GM12878 (cell line): ENCODE measurements around the gene GPSM1. TPM values are rescaled to one million over a fixed set of nuclear protein-coding genes. Genes with fewer than 3 reads are reported as not detected.

Experiments
- ATAC-seq: fragments of 200-7000 bp; cut with Tn5 transposase; 3 replicates; pipeline ENCODE4 v1.9.1; 2020; ENCODE audit warnings: mild to moderate bottlenecking, moderate library complexity
- BruUV-seq: library from RNA; stranded (reverse); fragments of 400-500 nt; replicated peaks from 2 replicates; lab custom pipeline; 2021; lab: Mats Ljungman, UMichigan
- CTCF ChIA-PET: fragments of 300-600 bp; sonication (Branson Sonifier 250); formaldehyde crosslinking; extraction: SDS; loops from one replicate; lab custom pipeline; 2021; ENCODE audit warnings: inconsistent platforms; lab: Yijun Ruan, JAX
- POLR2A ChIA-PET: fragments of 350-600 bp; formaldehyde crosslinking; extraction: SDS; loops from one replicate; lab custom pipeline; 2021; ENCODE audit warnings: inconsistent platforms; lab: Charles Lee
- RAD21 ChIA-PET: fragments of 300-600 bp; sonication (Branson Sonifier 250); formaldehyde crosslinking; loops from one replicate; lab custom pipeline; 2023; ENCODE audit warnings: antibody characterized with exemption; ENCODE audit not compliant: unreplicated experiment; lab: Charles Lee
- SMC1A ChIA-PET: fragments of 300-600 bp; sonication (Branson Sonifier 250); formaldehyde crosslinking; loops from one replicate; lab custom pipeline; 2023; ENCODE audit not compliant: unreplicated experiment, uncharacterized antibody; lab: Charles Lee
- DNase-seq: peaks from one replicate; pipeline ENCODE4 v3.0.0-alpha.2; 2011; ENCODE audit warnings: low read depth, low spot score
- FAIRE-seq: peaks from 3 replicates; lab custom pipeline; 2011; peaks lifted over from hg19 to GRCh38; lab: Jason Lieb, UNC
- H2AFZ ChIP-seq: 2 replicates; pipeline ENCODE4 v1.6.0; 2011; ENCODE audit warnings: low read depth, low read length, control low read depth; ENCODE audit not compliant: control insufficient read depth
- H3K27ac ChIP-seq: 2 replicates; pipeline ENCODE4 v1.5.1; 2011; ENCODE audit warnings: control low read depth; ENCODE audit not compliant: control insufficient read depth, insufficient read depth
- H3K27me3 ChIP-seq, 2 experiments: replicated peaks in 1 of 2; 2 replicates each; pipeline versions ENCODE4 v1.6.0 to v1.6.1; 2011; ENCODE audit warnings: low read length in 1 of 2; ENCODE audit not compliant: control insufficient read depth in 2 of 2, insufficient read depth in 2 of 2
- H3K36me3 ChIP-seq, 2 experiments: 2 replicates each; pipeline ENCODE4 v1.5.1; 2011; ENCODE audit warnings: low read length in 1 of 2; ENCODE audit not compliant: control insufficient read depth in 2 of 2, insufficient read depth in 2 of 2
- H3K4me1 ChIP-seq: 2 replicates; pipeline ENCODE4 v1.6.1; 2011; ENCODE audit warnings: mild to moderate bottlenecking, low read length, moderate library complexity, mixed read lengths; ENCODE audit not compliant: control insufficient read depth, insufficient read depth
- H3K4me2 ChIP-seq: 2 replicates; pipeline ENCODE4 v1.6.0; 2011; ENCODE audit warnings: control low read depth; ENCODE audit not compliant: control insufficient read depth, insufficient read depth
- H3K4me3 ChIP-seq: fragments of 200-600 bp; sonication (generic); 2 replicates; pipeline ENCODE4 v1.5.1; 2016
- H3K79me2 ChIP-seq: 2 replicates; pipeline ENCODE4 v1.6.0; 2011; ENCODE audit warnings: low read length; ENCODE audit not compliant: control insufficient read depth, insufficient read depth
- H3K9ac ChIP-seq: 2 replicates; pipeline ENCODE4 v1.8.0; 2011; ENCODE audit warnings: low read length, control low read depth, mixed read lengths; ENCODE audit not compliant: control insufficient read depth, insufficient read depth
- H3K9me3 ChIP-seq: replicated peaks from 3 replicates; pipeline ENCODE4 v1.5.1; 2011; ENCODE audit warnings: mild to moderate bottlenecking, low read length; ENCODE audit not compliant: control insufficient read depth, insufficient read depth
- H4K20me1 ChIP-seq: 2 replicates; pipeline ENCODE4 v1.6.0; 2011; ENCODE audit not compliant: control insufficient read depth, insufficient read depth
- ASH2L ChIP-seq: fragments of 300-600, 200-600 bp; sonication (generic); IDR thresholded peaks from 2 replicates; pipeline ENCODE4 v1.6.1; 2017; ENCODE audit warnings: low read depth, mild to moderate bottlenecking, borderline replicate concordance
- CHD1 ChIP-seq: IDR thresholded peaks from 2 replicates; pipeline ENCODE4 v1.6.1; 2012; ENCODE audit warnings: low read depth, low read length, improper control_type of control experiment
- CTCF ChIP-seq, 3 experiments: IDR thresholded peaks in 2 of 3; conservative IDR thresholded peaks in 1 of 3; 2 replicates each; pipeline ENCODE4 v1.5.1; 2011; ENCODE audit warnings: low read depth in 3 of 3, low read length in 3 of 3, mild to moderate bottlenecking in 3 of 3, control low read depth in 2 of 3, moderate library complexity in 2 of 3, inconsistent platforms in 1 of 3, mixed read lengths in 1 of 3; ENCODE audit not compliant: control insufficient read depth in 2 of 3, insufficient read depth in 1 of 3; ENCODE audit errors: extremely low read depth in 1 of 3
- DPF2 ChIP-seq: fragments of 450-650 bp; IDR thresholded peaks from 2 replicates; pipeline ENCODE4 v1.6.1; 2017; ENCODE audit warnings: mild to moderate bottlenecking
- EGR1 ChIP-seq, 2 experiments: IDR thresholded peaks; 1 replicate in 1 of 2; 2 replicates in 1 of 2; pipeline ENCODE4 v1.6.1; 2011 to 2012; ENCODE audit warnings: low read depth in 2 of 2, low read length in 2 of 2, borderline replicate concordance in 1 of 2, mild to moderate bottlenecking in 1 of 2, moderate library complexity in 1 of 2
- FOXM1 ChIP-seq: IDR thresholded peaks from 2 replicates; pipeline ENCODE4 v1.6.1; 2012; ENCODE audit warnings: low read depth, mild to moderate bottlenecking, inconsistent platforms, low read length, moderate library complexity
- LARP7 ChIP-seq: fragments of 450-650 bp; IDR thresholded peaks from 2 replicates; pipeline ENCODE4 v1.6.1; 2017; ENCODE audit warnings: mild to moderate bottlenecking
- MEF2B ChIP-seq: fragments of 450-650 bp; IDR thresholded peaks from 2 replicates; pipeline ENCODE4 v1.6.1; 2018; ENCODE audit warnings: mild to moderate bottlenecking, moderate library complexity; ENCODE audit not compliant: partially characterized antibody, poor library complexity, severe bottlenecking
- MLLT1 ChIP-seq: fragments of 450-650 bp; IDR thresholded peaks from 2 replicates; pipeline ENCODE4 v1.6.1; 2016; ENCODE audit warnings: mild to moderate bottlenecking
- NFIC ChIP-seq: IDR thresholded peaks from 2 replicates; pipeline ENCODE4 v1.6.1; 2012; ENCODE audit warnings: low read depth, mild to moderate bottlenecking, inconsistent platforms, low read length, moderate library complexity
- RELA ChIP-seq: fragments of 450-650 bp; IDR thresholded peaks from 2 replicates; pipeline ENCODE4 v1.8.0; 2014; ENCODE audit warnings: borderline replicate concordance; ENCODE audit not compliant: partially characterized antibody
- SP1 ChIP-seq: IDR thresholded peaks from one replicate; pipeline ENCODE4 v1.6.1; 2011; ENCODE audit warnings: low read depth, low read length
- YY1 ChIP-seq: IDR thresholded peaks from 2 replicates; pipeline ENCODE4 v1.6.1; 2011; ENCODE audit warnings: low read depth, mild to moderate bottlenecking, low read length
- ZNF207 ChIP-seq: fragments of 450-650 bp; IDR thresholded peaks from 2 replicates; pipeline ENCODE4 v1.6.1; 2014; ENCODE audit warnings: antibody characterized with exemption, mild to moderate bottlenecking, borderline replicate concordance
- WGBS: methylation state at CpG from one replicate; pipeline ENCODE4 v1.1.6; 2016; ENCODE audit warnings: low lambda C conversion rate; ENCODE audit not compliant: insufficient replicate concordance, insufficient coverage; ENCODE audit errors: missing lambda C conversion rate; 5-methylcytosine and 5-hydroxymethylcytosine counted together
- in situ Hi-C: fragments of 300-500 bp; cut with MboI; formaldehyde crosslinking; loops from 9 replicates; pipeline ENCODE4 v1.14.3; 2018; ENCODE audit warnings: mixed read lengths
- intact Hi-C: fragments of 100-400 bp; cut with micrococcal nuclease; formaldehyde crosslinking; loops from one replicate; pipeline ENCODE4 v1.14.2; 2022; ENCODE audit not compliant: unreplicated experiment
- polyA plus RNA-seq, 11 experiments: library from polyadenylated mRNA; depleted of rRNA in 4 of 11; unstranded in 6 of 11; stranded (reverse) in 5 of 11; fragments of >200 nt; fragmentation: Nextera tagmentation in 4 of 11; fragmentation: Illumina TruSeq in 1 of 11; extraction: Ambion mirVana in 4 of 11; extraction: Trizol in 1 of 11; gene quantifications; 1 replicate in 1 of 11; 2 replicates in 10 of 11; pipeline versions ENCODE4 v1.2.1 to v1.2.3, GENCODE V29; 2011 to 2016; ENCODE audit warnings: inconsistent platforms in 2 of 11, missing spikeins in 2 of 11, low read depth in 1 of 11
- total RNA-seq, 4 experiments: library from RNA; depleted of rRNA in 3 of 4; stranded (reverse); fragments of >200 nt in 3 of 4; fragmentation: Illumina TruSeq in 1 of 4; extraction: Trizol in 1 of 4; gene quantifications; 2 replicates each; pipeline versions ENCODE4 v1.2.1 to v1.2.3, GENCODE V29; 2013 to 2021

The GPSM1 gene
- total and polyA plus RNA-seq, 10 of the 15 experiments (the other 5 are each of a cell fraction or from before 2014, with no cell fraction given) = 0.04 to 0.10 (median 0.10) TPM; not detected in 7

GRCh38 chr9:136329211-136329627, 1.9 kb downstream of the GPSM1 start:
- Histone ChIP-seq H4K20me1 (no peaks in the 10 kb centered on the region), H3K36me3 (no peaks in the 10 kb centered on the region), H3K4me1 (no peaks in the 10 kb centered on the region), H2AFZ (no peak overlapping the region), H3K9ac (no peak overlapping the region), H3K27me3 (peaks cover 7 to 8% of the 10 kb centered on the region in 2 experiments; a peak in 3 of 4 replicates)
- POLR2A ChIA-PET = interaction anchor here (0.6 kb wide), 1 partner anchor 10 kb away, joined by 4 read pairs; no protein-coding TSS in a partner anchor
- CTCF ChIA-PET = no interaction called here
- BruUV-seq = no TSS peak
- no peak for FAIRE-seq
- TF ChIP-seq MEF2B = no peak
- TF ChIP-seq DPF2 = no peak
- TF ChIP-seq MLLT1 = no peak
- no peak for TF ChIP-seq CHD1
- no peak for TF ChIP-seq NFIC
- TF ChIP-seq ZNF207 = no peak
- no peak for TF ChIP-seq FOXM1
- TF ChIP-seq CTCF (IDR thresholded peaks at IDR 0.05 in 2 of 3, conservative IDR thresholded peaks at IDR 0.05 in 1 of 3; ENCODE audit: control insufficient read depth in 2 of 3, extremely low read depth in 1 of 3, insufficient read depth in 1 of 3, low read depth in 3 of 3, low read length in 3 of 3) = no peak
- no peak for TF ChIP-seq ASH2L
- no peak for TF ChIP-seq LARP7
- TF ChIP-seq SP1 = no peak
- no peak for TF ChIP-seq RELA
- TF ChIP-seq YY1 = no peak
- TF ChIP-seq EGR1 (IDR thresholded peaks at IDR 0.05; ENCODE audit: borderline replicate concordance in 1 of 2, low read depth in 2 of 2, low read length in 2 of 2) = no peak
- TF ChIP-seq, all 136 proteins: peak for 0
- Histone ChIP-seq H3K27ac (no peak overlapping the region), H3K4me3 (no peak overlapping the region), H3K4me2 (no peak overlapping the region), H3K9me3 (no peaks in the 10 kb centered on the region), H3K79me2 (no peaks in the 10 kb centered on the region)
- intact Hi-C loops = no loop called here
- in situ Hi-C loops = no loop called here
- ChIA-PET RAD21 (no interaction called here), SMC1A (no interaction called here)
- ATAC-seq (no peak), DNase-seq (no peak)
- WGBS = 30% methylated on average over 16 of the region's 19 CpGs
